GM21825 (cell line): ENCODE measurements around the gene GCC1.
"Not testable (repeated sequence)": the region's sequence is repeated elsewhere in the genome, so short reads cannot be mapped to it uniquely, and the experiment has no call there.

ENCODE experiments used
- ATAC-seq: cut with Tn5 transposase; IDR thresholded peaks from one replicate; pipeline ENCODE4 v1.9.1; 2021; ENCODE audit warnings: mild to moderate bottlenecking, moderate library complexity; ENCODE audit not compliant: unreplicated experiment

GCC1 gene

GRCh38 chr7:127591189-127591588 lies 5.8 kb upstream of the GCC1 start:
- no peak for ATAC-seq

DNA sequence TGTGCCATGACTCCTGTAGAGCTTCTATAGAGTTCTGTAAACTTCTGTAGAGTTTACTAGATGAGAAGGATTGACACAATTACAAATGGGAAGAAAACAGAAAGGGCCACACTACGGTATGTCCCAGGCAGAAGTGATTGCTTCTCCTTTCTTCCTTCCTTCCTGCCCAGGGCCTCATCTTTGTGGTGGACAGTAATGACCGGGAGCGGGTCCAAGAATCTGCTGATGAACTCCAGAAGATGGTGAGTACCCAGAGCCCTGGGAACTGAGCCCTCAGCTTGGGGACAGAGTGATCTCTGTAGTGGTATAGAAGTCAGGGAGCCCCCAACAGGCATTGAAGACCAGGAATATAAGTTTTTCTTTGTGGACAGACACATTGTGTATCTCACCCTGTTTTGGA lies 4.5 kb upstream of the GCC1 start:
- ATAC-seq = no peak

- ATAC-seq = peak; percentile 17
Observed at GRCh38 chr7:127588697-127589482, 3.5 kb upstream of the GCC1 start.

- ATAC-seq = peak; percentile 82
Observed at GRCh38 chr7:127588019-127588696, 2.8 kb upstream of the GCC1 start, which contains the start of gene ARF5. ARF5 (plus strand) TSS chr7:127588411; CDS start chr7:127588499, 88 bp downstream.

- ATAC-seq = no peak
Observed at GRCh38 chr7:127587663-127588018, 2.2 kb upstream of the GCC1 start.

DNA sequence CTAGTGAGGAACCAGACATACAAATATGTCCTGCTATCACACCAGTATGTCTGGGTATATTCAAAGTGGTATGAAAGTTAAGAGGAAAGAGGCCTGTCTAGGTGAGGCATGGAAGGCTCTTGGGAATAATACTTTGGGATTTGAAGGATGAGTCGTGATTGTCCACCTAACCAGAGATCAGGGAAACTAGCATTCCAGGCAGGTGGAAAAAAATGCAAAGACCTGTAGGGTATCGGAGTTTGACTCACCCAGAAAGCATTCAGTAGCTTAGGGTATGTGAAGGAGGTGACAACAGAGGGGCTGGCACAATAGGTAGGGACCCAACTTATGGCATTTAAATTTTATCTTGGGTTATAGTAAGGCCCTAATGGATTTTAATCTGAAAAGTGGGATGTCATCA lies 950 bp upstream of the GCC1 start:
- ATAC-seq = no peak

DNA sequence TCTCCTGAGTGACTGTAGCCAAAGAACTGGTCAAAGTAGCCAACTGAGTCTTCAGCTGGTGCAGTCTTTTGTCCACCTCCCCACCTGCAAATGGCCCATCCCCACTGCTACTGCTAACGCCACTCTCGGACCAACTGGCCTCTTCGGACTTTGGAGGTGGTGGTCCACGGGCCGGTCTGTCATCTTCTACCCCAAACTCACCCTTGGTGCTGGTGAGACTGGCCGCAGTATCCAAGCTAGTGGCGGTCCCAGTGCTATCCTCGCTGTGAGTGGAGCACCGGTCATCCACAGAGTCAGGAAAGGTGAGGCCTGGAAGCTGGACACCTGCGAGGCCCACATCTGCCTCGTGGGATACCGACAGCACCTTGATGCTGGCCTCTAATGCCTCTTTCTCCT lies 750 bp downstream of the GCC1 start:
- no peak for ATAC-seq

DNA sequence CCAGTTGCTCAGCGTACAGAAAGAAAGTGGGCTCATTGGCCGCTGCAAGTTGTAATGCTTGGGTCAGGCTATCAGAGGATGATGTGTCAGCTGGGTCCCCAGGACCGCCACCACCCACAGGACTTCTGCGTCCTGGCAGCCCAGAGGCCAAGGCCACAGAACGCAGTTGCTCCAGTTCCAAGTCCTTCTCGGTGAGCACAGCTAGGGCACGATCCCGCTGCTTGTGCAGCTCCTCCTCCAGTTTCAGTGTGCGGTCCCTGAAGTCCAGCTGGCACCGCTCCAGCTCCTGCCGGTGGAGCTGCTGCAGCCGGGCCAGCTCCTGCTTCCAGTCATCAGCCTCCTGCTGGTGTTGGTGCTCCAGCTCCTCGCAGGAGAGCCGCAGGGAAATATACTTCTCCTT lies 3.0 kb downstream of the GCC1 start:
- ATAC-seq = no peak

GRCh38 chr7:127581716-127582115 lies 3.7 kb downstream of the GCC1 start:
- no peak for ATAC-seq

DNA sequence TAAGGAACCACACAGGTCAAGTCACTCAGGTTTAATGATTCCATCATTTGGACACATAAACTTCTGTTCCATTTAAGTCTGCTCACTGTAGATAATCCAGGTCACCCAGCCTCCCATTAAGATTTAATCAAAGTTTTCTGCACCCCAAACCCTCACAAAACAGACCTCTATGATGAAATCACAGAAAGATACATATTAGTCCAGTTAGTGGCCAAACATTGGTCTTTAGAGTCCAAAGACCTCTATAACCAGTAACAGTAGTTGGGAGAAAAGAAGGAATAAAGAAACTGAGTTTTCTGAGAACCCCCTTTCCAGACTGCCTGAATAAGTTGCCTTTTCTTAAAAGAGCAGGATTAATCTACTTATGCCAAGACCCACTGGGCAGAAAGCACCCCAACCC lies 4.8 kb downstream of the GCC1 start:
- ATAC-seq = no peak

DNA sequence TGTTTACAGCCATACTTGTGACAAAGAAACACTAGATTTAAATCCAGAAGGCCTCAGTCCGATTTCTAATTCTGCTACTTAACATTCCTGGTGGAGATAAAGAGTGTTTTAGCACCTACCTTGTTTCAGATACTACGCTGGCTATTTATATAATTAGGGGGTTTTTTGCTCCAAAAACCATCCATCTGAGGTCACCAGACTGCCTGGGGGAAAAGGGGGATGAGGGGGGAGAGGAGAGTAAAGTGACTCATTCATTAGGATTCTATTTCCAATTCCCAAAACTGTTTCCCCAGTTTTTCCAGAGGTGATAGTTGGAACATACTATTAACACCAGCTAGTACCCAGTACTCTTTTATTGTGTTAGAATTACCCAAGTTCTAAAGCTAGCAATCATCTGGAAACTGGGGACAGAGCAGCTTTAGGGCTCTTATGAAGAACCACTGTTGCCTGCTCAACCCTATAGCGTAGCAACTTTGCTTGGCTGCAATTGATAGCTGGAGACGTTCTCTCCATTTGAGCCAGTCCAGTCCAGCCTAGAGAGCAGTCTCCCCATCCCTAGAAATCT lies 6.6 kb downstream of the GCC1 start:
- ATAC-seq = no peak

GRCh38 chr7:127578036-127578684 lies 7.2 kb downstream of the GCC1 start:
- no peak for ATAC-seq

DNA sequence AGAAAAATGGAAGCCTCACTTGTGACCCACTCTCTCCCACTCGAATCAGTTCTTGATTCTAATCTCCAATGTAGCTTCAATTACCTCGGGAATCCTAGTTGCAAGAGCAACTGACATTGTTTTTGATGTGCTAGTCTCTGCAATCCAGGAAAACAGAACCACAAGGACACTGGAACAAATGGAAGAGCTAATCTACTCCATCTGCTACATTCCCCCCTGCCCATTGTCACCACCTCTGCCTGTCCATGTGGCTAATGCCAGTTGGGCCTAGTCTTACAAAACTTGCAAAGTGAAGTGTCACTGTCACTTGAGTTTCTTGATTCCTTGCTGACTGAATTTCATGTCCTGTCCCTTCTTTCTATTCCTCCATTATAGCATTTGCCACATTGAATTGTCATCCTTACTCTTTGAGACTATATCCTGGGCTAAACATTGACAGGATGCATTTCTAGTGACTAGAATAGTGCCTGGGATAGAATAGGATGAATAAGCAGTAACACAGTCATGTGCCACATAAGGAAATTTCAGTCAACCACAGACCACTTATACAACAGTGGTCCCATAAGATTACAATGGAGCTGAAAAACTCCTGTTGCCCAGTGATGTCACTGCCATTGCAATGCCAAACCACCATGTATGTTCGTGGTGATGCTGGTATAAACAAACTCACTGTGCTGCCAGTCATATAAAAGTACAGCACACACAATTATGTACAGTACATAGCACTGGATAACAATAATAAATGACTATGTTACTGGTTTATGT lies 13.5 kb downstream of the GCC1 start:
- ATAC-seq = no peak

DNA sequence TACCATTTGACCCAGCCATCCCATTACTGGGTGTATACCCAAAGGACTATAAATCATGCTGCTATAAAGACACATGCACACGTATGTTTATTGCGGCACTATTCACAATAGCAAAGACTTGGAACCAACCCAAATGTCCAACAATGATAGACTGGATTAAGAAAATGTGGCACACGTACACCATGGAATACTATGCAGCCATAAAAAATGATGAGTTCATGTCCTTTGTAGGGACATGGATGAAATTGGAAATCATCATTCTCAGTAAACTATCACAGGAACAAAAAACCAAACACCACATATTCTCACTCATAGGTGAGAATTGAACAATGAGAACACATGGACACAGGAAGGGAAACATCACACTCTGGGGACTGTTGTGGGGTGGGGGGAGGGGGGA lies 17.4 kb downstream of the GCC1 start:
- not testable (repeated sequence) for ATAC-seq

GRCh38 chr7:127566242-127566641 lies 19.2 kb downstream of the GCC1 start:
- no peak for ATAC-seq

DNA sequence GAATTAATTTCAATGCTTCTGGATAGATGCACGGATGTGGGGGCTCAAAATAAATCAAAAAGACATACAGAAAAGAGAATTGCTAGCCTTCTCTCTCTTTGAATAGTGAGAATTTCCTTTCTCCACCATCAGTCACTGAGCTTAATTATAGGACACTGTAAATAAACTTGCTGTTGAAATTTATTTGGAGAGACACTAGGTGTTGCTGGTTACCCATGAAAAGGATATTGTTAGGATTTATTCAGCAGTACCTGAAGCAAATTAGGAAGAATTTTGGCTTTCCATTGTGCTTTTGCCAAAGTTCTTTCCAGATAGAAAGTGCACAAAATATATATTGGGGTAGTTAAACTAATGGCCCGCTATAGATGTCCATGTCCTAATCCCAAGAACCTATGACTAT lies 27.6 kb downstream of the GCC1 start:
- no peak for ATAC-seq

GRCh38 chr7:127556404-127556803 lies 29.0 kb downstream of the GCC1 start:
- ATAC-seq = no peak

- ATAC-seq = no peak
Observed at GRCh38 chr7:127551941-127552340, 33.5 kb downstream of the GCC1 start.

DNA sequence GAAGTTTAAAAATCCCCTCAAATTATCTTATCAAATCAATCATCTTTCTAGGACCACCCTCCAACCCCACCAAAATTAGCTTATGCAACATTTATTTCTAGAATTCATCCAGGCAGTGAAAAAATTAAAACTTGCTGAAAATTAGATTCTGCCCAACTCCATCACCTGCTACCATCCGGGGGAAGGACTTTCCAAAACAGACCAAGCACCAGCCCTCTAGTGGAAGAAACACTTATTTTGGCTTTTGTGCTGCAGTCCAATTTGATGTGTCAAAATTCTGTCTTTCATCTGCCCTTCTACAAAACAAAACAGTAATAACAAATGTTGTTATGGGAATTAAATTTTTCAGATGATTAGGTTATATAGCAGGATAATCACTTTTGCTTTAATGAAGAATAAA lies 35.1 kb downstream of the GCC1 start:
- ATAC-seq = no peak

GRCh38 chr7:127546313-127546712 lies 39.1 kb downstream of the GCC1 start:
- no peak for ATAC-seq

- ATAC-seq = no peak
Observed at GRCh38 chr7:127541548-127541947, 43.8 kb downstream of the GCC1 start.
